HTR-8/SVneo (cell line): ENCODE results near the gene S100A3.
A peak's percentile ranks its signal among the peaks of the same experiment; 100 is the strongest.
"Not testable (repeated sequence)": the region's sequence is repeated elsewhere in the genome, so short reads cannot be mapped to it uniquely, and the experiment has no call there.

ENCODE experiments used
- DNase-seq: peaks from one replicate; pipeline ENCODE4 v3.0.0; 2011; ENCODE audit warnings: low spot score, mixed read lengths; ENCODE audit not compliant: insufficient read length
- FAIRE-seq: peaks from 2 replicates; lab custom pipeline; 2011; peaks lifted over from hg19 to GRCh38; lab: Jason Lieb, UNC

The S100A3 gene

DNA sequence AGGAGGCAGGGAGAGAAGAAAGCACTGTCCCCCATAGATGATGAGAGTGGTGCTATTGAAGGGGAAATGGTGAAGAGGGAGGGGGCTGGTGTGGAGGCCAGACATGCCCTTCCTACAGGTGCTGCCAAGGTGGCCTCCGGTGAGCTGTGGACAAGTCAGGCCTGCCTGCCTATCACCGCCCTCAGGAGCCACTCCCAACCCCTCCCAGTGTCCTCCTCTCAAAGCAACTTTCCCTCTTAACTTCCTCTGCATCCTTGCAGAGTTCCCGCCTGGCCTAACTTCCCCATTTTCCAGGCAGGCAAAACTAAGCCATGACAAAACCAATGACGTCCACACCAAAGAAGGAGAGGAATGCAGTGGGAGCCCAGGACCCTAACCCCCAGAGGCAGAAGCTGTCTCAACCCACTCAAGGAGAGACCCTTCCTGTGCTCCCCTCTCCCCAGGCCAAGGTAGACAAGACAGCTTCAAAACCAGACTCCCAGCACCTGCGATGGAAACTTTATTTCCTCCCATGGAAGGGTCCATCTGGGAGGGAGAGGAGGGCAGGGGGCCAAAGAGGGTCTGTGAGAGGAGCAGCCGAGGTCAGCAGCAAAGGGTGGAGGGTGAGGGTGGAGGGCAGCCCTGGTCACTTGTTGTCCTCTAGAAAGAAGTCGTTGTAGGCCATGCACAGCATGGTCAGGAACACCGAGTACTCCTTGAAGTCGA, 12.2 kb downstream of the S100A3 start:
- DNase-seq (no peak), FAIRE-seq (no peak)

GRCh38 chr1:153536012-153536670, 12.9 kb downstream of the S100A3 start:
- peak; percentile 83 for FAIRE-seq
- peak; percentile 87 for DNase-seq

- FAIRE-seq = no peak
Observed at GRCh38 chr1:153535242-153536011, 13.6 kb downstream of the S100A3 start, which contains the start of gene S100A6. S100A6 (minus strand) TSS chr1:153535991; CDS start chr1:153535339, 652 bp downstream.

GRCh38 chr1:153534925-153535241, 14.2 kb downstream of the S100A3 start:
- DNase-seq (no peak), FAIRE-seq (no peak)

More at GRCh38 chr1:153535242-153536011, 13.6 kb downstream of the S100A3 start, which contains the start of gene S100A6:
- no peak for DNase-seq

DNA sequence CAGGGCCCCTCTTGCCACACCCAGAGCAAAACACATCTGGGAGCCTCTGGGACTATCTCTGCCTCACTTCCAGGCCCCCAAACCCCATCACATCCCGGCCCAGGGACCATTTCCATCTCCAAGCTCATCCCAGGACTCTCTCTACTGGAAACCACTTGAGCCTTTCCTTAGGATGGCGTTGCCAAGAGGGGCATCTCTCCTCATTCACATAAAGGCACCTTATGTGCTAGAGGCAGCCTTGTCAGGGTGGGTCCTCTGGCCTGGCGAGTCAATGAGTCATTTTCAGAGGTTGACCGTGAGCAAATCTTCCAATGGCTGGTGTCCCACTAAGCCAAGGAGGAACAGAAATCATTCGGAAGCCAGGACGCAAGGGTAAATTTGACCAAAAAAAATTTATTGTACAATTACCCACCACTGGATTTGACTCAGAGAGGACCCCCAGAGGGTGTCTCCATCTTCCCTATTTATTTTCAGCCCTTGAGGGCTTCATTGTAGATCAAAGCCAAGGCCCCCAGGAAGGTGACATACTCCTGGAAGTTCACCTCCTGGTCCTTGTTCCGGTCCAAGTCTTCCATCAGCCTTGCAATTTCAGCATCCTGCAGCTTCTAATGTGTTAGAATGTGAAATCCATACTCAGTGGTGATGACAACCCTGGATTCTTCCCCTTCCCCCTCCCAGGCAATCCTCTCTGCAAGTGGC, 14.7 kb downstream of the S100A3 start:
- DNase-seq (no peak), FAIRE-seq (no peak)

GRCh38 chr1:153533689-153534201, 15.3 kb downstream of the S100A3 start:
- no peak for FAIRE-seq
- DNase-seq = peak; percentile 81

DNA sequence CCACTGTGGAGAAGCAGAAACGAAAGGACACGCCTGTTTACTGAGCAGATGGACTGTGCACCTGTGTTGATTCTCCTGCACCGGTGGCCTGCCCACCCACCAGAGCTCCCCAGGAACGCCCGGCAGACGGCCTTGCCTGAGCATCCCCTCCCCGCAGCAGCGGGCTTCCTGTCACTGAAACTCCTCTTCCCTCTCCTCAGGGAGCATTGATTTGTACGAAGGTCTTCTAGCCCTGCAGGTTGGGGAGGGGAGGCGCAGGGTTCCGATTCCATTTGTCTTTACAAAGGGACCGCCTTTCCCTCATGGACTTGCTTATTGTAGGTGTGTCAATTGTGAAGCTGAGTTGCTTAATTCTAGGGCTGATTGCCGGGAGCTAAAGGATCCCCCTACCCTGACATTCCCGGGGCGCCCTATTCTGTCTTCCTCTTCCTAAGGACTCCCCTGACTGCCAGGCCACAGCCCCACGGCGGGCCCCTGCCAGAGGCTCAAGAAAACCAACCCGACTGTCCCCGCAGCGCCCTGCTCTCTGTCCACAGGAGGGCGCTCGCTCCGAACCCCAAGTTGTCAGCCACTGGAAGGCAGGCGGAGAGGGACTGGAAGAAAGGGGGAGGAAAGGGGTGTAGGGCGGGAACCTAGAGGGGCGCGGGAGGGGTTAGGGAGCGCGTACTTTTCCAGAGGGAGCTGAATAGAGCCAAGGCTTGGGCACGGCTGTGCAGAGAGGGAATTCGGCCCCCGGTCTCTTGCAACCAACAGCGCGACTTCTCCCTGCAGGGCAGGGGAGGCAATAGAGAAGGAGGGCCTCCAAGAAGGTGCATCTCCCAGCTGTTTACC, 16.1 kb downstream of the S100A3 start:
- DNase-seq = peak; percentile 68
- FAIRE-seq = no peak

- FAIRE-seq = no peak
- no peak for DNase-seq
Observed at GRCh38 chr1:153532181-153532580, 16.9 kb downstream of the S100A3 start.

DNA sequence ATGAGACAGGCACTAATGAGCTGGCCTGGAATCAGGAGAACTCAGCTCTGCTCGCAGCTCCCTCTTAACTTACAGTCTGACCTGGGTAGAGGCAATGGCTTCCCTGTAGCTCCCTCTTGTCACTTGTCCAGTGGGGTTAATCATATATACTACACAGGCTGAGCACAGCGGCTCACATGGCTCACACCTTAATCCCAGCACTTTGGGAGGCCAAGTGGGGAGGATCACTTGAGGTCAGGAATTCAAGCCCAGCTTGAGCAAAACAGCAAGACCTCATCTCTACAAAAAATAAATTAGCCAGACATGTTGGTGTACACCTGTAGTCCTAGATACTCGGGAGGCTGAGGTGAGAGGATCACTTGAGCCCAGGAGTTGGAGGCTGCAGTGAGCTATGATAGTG, 17.4 kb downstream of the S100A3 start:
- DNase-seq (no peak), FAIRE-seq (no peak)

GRCh38 chr1:153527683-153528040, 21.4 kb downstream of the S100A3 start:
- FAIRE-seq = no peak

DNA sequence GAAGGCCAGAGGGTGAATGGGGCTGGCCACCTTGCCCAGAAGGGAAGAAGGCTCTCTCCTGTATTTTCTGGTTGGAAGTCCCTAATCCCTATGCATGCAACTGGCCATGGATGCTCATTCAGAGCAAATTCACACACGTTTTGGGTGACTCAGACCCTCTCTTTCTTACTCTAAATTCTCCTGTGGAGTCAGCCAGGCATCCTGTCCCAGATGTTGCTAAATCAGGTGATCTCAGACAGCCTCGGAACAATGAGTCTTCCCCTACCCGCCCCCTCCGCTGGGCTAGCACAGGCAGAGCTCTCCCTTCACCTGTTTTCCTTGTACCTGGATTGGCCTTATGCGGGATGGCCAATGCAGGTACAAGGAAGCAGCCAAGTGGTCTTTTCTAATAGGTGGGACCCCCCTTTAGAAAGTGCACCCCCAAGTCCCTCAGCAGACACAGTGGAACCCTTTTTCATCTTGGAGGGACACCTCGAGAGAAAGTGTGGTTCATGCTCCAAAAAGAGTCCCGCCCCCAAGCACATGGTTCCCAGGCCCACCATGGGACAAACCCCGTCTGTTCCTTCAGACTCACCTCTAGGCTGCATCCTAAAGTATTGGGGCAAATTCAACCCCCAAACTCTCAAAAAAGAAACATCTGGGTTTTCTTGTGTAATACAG, 21.9 kb downstream of the S100A3 start:
- FAIRE-seq = no peak
- no peak for DNase-seq

More at GRCh38 chr1:153527683-153528040, 21.4 kb downstream of the S100A3 start:
- no peak for DNase-seq

DNA sequence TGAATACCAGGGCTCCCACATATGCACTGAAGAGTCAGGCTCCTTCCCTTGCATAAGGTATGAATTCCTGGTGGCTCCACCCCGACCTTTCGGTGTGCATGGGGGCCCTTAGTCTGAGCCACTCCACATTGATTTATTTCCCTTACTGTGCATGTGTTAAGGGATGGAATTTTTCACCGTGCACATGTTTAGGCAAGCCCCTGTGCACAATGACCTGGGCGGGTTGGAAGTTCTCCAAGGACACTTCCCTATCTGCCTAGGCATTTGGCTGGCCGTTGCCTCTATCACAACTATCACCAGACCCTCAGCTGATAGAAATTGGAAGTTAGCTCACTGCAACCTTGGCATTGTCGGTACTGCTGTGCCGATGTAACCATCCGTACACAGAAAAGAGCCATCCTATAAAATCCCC, 22.9 kb downstream of the S100A3 start:
- no peak for DNase-seq
- FAIRE-seq = no peak

DNA sequence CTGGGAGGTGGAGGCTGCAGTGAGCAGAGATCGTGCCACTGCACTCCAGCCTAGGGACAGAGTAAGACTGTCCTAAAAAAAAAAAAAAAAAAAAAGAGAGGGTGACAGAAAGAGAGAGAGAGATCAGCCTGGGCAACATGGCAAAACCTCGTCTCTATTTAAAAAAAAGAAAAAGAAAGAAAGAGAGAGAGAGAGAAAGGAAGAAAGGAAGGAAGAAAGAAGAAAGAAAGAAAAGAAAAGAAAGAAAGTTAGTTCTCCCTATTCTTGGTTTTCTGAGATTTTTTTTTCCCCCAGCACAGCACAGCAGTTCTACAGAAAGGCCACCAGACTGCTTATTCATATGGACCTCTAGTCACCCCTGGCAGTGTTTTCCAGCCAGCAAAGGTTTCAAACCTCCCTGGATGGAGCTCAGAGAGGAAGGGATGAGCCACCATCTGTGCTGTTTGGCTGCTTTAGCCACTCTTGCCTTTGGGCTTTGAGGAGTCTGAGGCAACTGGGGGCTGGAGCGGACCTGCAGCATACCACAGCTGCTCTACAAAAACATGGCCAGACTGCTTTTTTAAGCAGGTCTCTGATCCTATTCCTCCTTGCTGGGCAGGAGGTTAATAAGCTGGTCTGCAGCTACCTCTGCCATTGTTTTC, 23.9 kb downstream of the S100A3 start:
- FAIRE-seq = no peak
- DNase-seq = no peak

DNA sequence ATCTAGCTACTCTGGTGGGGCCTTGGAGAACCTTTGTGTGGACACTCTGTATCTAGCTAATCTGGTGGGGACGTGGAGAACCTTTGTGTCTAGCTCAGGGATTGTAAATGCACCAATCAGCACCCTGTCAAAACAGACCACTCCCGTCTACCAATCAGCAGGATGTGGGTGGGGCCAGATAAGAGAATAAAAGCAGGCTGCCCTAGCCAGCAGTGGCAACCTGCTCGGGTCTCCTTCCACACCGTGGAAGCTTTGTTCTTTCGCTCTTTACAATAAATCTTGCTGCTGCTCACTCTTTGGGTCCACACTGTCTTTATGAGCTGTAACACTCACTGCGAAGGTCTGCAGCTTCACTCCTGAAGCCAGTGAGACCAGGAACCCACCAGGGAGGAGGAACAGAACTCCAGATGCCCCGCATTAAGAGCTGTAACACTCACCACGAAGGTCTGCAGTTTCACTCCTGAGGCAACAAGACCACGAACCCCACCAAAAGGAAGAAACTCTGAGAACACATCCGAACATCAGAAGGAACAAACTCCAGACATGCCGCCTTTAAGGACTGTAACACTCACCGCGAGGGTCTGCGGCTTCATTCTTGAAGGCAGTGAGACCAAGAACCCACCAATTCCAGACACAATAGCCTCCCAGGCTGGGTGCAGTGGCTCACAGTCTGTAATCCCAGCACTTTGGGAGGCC, 26.6 kb downstream of the S100A3 start:
- FAIRE-seq, DNase-seq: not testable (repeated sequence)

DNA sequence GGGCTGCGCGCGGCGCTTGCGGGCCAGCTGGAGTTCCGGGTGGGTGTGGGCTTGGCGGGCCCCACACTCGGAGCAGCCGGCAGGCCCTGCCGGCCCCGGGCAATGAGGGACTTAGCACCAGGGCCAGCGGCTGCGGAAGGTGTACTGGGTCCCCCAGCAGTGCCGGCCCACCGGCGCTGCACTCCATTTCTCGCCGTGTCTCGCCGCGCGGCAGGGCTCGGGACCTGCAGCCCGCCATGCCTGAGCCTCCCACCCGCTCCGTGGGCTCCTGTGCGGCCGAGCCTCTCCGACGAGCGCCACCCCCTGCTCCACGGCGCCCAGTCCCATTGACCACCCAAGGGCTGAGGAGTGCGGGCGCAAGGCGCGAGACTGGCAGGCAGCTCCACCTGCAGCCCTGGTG, 27.2 kb downstream of the S100A3 start:
- not testable (repeated sequence) for DNase-seq, FAIRE-seq

- FAIRE-seq (no peak), DNase-seq (no peak)
Observed at GRCh38 chr1:153520818-153521476, 28.1 kb downstream of the S100A3 start.

DNA sequence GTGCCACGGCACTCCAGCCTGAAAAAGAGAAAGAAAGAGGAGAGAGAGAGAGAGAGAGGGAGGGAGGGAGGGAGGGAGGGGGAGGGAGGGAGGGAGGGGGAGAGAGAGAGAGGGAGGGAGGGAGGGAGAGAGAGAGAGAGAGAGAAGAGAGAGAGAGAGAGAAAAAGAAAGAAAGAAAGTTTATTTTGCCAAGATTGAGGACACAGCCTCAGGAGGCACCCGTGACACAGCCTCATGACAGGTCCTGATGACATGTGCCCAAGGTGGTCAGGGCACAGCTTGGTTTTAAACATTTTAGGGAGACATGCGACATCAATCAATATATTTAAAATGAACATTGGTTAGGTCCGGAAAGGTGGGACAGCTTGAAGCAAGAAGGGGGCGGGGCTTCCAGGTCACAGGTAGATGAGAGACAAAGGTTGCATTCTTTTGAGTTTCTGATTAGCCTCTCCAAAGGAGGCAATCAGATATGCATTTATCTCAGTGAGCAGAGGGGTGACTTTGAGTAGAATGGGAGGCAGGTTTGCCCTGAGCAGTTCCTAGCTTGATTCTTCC, 28.8 kb downstream of the S100A3 start:
- not testable (repeated sequence) for DNase-seq, FAIRE-seq
